Stimulated activated CD4-positive, alpha-beta T cell treated with anti-CD3 and anti-CD28 coated beads, Interleukin-4, amount 100 ng/mL, for 24 hours (primary cell): ENCODE data around the gene PPARD.
"Not testable (repeated sequence)": the region's sequence is repeated elsewhere in the genome, so short reads cannot be mapped to it uniquely, and the experiment has no call there.

ENCODE experiments used
- DNase-seq: peaks from one replicate; pipeline ENCODE4 v3.0.0-alpha.2; 2020

The PPARD gene

GRCh38 chr6:35342258-35343091 is at the start of gene PPARD:
Gene PPARD, plus strand, starts transcription at chr6:35342558. Its CDS starts 68,530 bp downstream, at chr6:35411088.
- DNase-seq = peak; percentile 98

GRCh38 chr6:35293681-35294080 is 48.7 kb upstream of the PPARD start:
- DNase-seq = no peak

GRCh38 chr6:35294308-35294945 is 47.9 kb upstream of the PPARD start:
- DNase-seq = peak; percentile 59

GRCh38 chr6:35295036-35295435 is 47.3 kb upstream of the PPARD start:
- no peak for DNase-seq

GRCh38 chr6:35295521-35296315 is 46.6 kb upstream of the PPARD start:
- no peak for DNase-seq

- DNase-seq = no peak
These were observed 45.3 kb upstream of the PPARD start for GRCh38 chr6:35296931-35297600.

GRCh38 chr6:35297601-35298481 is 44.5 kb upstream of the PPARD start, which contains the start of gene DEF6:
Gene DEF6, plus strand, starts transcription at chr6:35297818. Its CDS starts 39 bp downstream, at chr6:35297857.
- DNase-seq = peak; percentile 89

- no peak for DNase-seq
These were observed 43.7 kb upstream of the PPARD start for GRCh38 chr6:35298625-35299140.

GRCh38 chr6:35299674-35300073 is 42.7 kb upstream of the PPARD start:
- no peak for DNase-seq

GRCh38 chr6:35300848-35301247 is 41.5 kb upstream of the PPARD start:
- peak; percentile 23 for DNase-seq

- DNase-seq = peak; percentile 91
These were observed 39.6 kb upstream of the PPARD start for GRCh38 chr6:35302604-35303241.

GRCh38 chr6:35304299-35304698 is 38.1 kb upstream of the PPARD start:
- no peak for DNase-seq

- peak; percentile 37 for DNase-seq
These were observed 37.2 kb upstream of the PPARD start for GRCh38 chr6:35305117-35305516.

- DNase-seq = not testable (repeated sequence)
These were observed 35.2 kb upstream of the PPARD start for GRCh38 chr6:35307138-35307537.

- DNase-seq = not testable (repeated sequence)
These were observed 33.8 kb upstream of the PPARD start for GRCh38 chr6:35308543-35308942.

GRCh38 chr6:35309611-35310264 is 32.6 kb upstream of the PPARD start:
- DNase-seq = no peak

GRCh38 chr6:35310265-35310831 is 32.0 kb upstream of the PPARD start:
- peak; percentile 43 for DNase-seq

GRCh38 chr6:35311390-35312075 is 30.8 kb upstream of the PPARD start:
- DNase-seq = peak; percentile 48

GRCh38 chr6:35312076-35312800 is 30.1 kb upstream of the PPARD start:
- no peak for DNase-seq
